Coronary artery (tissue), 2 donors: ENCODE measurements around the gene CD28.

Experiments used
- DNase-seq: peaks from one replicate; pipeline ENCODE4 v3.0.0-alpha.2; 2017; ENCODE audit warnings: low spot score
- H3K27ac ChIP-seq, 2 donors: fragments of 200-600 bp; sonication (generic); one replicate each; pipeline ENCODE4 v1.5.1; 2016 to 2019
- H3K4me3 ChIP-seq: fragments of 200-600 bp; sonication (generic); 2 replicates; pipeline ENCODE4 v1.5.1; 2016; ENCODE audit warnings: mild to moderate bottlenecking, moderate library complexity
- TF ChIP-seq, protein P1 (sequence below): fragments of 200-600 bp; sonication (generic); IDR thresholded peaks from one replicate; pipeline ENCODE4 v1.5.1; 2019; ENCODE audit warnings: antibody characterized with exemption

The CD28 gene

DNA sequence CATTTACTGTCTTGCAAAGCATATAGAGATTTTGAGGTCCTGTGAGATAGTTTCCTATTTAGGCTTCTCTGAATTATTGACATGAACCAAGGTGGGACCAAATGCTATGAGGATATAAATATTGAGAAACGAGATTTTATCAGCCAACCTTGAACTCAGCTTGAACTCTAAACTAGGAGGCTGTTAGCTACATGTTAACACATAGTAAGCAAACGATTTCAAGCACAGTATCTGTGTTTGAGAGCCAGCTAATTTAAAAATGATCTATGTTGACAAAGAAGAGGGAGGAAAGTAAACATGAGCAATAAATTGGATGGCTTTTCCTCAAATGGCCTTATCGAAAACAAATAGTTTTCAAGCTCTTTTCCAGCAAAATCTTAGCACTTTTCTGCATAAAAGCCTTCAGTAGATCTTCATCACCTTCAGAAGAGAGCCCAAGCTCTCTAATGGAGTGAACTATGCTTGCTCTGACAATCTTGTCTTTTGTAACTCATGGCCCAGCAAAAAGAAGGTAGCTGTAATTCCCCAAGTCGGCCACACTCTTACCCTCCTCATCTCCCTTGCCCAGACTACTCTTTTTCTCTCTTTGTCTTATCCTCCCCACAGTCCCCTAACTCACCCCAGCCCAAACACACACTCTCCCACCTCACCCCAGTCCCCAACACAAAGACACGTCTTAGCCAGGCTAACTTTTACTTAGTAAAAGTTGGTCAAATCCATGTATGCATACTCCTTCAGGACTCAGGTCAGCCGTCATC, 14.7 kb downstream of the CD28 start:
- Histone ChIP-seq H3K27ac (no peak overlapping the region), H3K4me3 (no peak overlapping the region)
- no peak for DNase-seq
- TF ChIP-seq, protein P1, sequence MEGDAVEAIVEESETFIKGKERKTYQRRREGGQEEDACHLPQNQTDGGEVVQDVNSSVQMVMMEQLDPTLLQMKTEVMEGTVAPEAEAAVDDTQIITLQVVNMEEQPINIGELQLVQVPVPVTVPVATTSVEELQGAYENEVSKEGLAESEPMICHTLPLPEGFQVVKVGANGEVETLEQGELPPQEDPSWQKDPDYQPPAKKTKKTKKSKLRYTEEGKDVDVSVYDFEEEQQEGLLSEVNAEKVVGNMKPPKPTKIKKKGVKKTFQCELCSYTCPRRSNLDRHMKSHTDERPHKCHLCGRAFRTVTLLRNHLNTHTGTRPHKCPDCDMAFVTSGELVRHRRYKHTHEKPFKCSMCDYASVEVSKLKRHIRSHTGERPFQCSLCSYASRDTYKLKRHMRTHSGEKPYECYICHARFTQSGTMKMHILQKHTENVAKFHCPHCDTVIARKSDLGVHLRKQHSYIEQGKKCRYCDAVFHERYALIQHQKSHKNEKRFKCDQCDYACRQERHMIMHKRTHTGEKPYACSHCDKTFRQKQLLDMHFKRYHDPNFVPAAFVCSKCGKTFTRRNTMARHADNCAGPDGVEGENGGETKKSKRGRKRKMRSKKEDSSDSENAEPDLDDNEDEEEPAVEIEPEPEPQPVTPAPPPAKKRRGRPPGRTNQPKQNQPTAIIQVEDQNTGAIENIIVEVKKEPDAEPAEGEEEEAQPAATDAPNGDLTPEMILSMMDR: no peak

DNA sequence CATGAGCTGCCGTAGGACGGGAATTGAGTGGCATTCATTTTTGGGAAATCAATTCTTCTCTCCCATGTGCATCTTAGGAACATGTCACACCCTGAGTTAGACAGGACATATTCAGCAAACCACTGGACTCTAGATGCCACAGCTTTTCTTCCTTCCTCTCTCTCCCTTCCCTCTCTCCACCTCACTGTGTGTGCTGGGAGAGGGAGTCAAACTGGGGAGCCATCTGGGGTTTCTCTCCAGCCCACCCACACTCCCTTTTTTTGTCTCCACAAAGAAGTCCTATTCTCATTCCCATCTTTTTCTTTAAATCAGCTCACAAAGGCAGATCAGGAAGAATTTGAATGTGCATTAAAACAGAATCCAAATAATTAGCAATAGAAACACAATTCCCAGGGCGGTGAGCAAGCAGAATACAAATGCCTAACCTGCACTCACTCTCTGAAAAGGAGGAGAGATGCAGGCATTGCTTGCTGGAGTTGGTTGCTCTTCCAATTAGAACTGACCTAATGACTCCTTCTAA, 15.4 kb downstream of the CD28 start:
- DNase-seq: no peak
- H3K4me3 ChIP-seq: no peak overlapping the region
- TF ChIP-seq, protein P1: no peak
- no peak overlapping the region for H3K27ac ChIP-seq

DNA sequence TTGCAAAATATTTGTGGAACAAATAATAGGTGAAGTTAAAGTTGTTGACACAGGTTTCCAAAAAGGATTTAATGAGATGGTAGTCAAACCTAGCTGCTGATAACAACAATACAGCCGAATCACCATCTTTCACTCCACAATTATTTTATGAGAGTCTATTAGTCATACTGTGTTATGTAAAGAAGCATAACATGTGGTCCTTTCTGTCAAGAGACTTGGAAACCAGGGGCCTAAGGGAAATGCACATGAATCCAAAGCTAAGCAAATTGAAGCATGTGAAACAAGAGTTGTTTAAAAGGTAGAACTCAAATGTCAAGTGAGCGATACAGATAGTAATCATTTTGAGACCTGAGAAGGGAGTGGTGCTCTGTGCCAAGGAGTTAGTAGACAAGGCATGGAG, 16.0 kb downstream of the CD28 start:
- no peak for DNase-seq
- no peak overlapping the region for H3K27ac ChIP-seq
- H3K4me3 ChIP-seq: no peak overlapping the region
- TF ChIP-seq, protein P1: no peak

DNA sequence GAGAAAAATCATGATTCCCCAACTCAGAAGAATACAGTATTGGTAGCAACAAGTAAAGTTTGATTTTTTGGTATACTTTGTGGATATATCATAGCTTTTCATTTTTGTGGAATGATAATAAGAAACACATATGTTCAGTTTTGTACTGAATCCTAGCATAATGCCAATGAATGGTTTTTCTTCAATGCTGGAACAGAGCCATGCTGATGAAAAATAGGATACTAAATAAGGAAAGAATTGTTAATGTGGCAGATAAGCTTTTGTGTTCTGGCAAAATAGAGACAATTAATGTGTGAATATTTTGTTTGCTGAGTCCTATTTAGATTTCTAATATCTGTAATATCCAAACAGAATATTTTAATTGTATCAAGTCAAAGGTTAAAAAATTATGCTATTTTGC, 21.9 kb downstream of the CD28 start:
- DNase-seq: no peak
- Histone ChIP-seq H3K4me3 (no peak overlapping the region), H3K27ac (no peak overlapping the region)
- TF ChIP-seq, protein P1: no peak

DNA sequence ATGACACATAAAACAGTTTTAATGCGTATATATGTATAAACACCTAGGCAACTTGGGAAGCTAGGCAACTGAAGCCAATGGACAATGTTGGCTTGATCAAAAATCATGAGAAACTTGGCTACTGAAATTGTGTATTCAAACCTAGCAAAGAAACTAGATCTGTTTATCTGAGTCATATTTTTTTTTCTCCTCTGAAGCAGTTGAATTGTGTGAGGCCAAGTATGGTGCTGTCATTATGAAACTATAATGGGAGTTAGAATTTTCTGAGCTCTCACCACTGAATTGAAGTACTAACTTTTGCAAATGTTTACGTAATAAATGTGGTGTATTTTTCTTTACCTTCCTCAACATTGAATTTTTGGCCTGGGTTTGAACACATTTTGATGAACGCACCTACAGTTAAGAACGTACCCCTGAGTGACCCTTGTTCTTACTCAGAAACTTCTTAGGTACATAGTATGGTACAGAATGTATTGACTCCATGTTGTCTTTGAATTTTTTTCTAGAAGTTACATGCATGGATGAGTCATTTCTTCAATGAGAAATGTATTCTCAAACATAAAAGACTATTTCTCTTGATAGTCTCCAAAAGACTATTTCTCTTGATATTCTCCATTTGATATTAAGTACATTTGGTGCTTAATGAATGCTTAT, 23.8 kb downstream of the CD28 start:
- TF ChIP-seq, protein P1: no peak
- no peak overlapping the region for H3K4me3 ChIP-seq
- no peak overlapping the region for H3K27ac ChIP-seq
- no peak for DNase-seq

DNA sequence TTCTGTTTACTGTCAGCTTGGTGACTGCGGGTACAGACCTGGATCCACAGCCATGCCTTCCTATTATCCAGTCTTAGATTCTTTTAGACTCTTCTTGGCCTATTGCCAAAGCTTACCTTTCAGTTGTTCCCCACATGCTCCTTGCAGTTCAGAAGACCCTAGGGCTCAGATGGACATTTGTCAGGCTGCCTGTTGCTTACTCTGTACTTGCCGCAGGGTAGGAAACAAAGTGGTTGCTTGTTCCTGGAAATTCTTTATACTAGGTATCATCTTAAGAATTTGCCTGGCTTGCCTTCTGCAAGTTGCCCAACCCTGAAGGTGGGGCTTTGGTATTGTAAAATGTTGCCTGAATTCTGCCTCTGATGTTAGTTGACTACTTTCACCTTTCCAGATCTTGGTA, 24.4 kb downstream of the CD28 start:
- TF ChIP-seq, protein P1: no peak
- DNase-seq: no peak
- H3K4me3 ChIP-seq: no peak overlapping the region
- H3K27ac ChIP-seq: no peak overlapping the region
